CD4-positive, alpha-beta T cell treated with Interleukin-6 at 100 ng/mL for 8 hours (primary cell): ENCODE data around the gene SLC6A2.
"Not testable (repeated sequence)": the region's sequence is repeated elsewhere in the genome, so short reads cannot be mapped to it uniquely, and the experiment has no call there.

Source experiments
- DNase-seq: peaks from one replicate; pipeline ENCODE4 v3.0.0-alpha.2; 2020; ENCODE audit warnings: mixed read lengths, low spot score

SLC6A2 gene

DNA sequence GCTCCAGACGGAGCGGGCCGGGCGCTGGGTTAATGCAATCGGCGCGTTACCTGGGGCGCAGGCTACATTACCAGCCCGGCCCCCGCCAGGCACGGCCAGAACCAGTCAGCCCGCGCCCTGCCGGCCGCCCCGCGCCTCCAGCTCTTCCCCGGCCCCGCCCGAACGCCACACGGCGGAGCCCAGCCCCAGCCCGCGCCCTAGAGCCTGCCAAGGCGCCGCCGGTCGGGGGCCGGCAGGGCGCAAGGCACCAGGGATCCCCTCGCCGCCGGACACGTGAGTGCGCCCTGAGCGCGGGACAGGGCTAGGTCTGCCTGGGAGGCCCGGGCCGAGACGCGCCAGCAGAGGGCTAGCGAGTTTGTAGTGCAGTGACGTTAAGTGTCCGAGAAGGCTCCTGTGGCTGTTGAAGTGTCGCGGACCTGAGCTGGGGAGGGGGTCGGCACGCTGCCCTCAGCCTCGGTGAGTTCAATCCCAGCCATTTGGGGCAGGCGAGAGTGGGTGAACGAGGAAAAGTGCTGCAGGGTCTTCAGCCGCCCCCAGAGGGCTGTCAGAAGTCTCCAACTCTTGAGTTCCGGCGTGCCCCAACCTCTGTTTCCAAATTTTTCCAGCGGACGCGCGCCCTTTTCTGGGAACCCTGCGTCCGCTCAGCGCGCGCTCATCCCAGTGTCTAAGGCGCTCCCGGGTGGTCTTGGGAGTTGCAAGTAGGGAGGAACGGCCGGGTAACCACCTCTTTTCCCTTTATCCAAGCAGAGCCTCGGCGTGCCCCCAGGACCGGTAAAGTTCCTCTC lies at the start of gene SLC6A2:
SLC6A2 (plus strand) TSS at position 92 of the 785 bp plus-strand sequence. CDS start 707 bp downstream, outside the sequence.
- DNase-seq, result no peak

DNA sequence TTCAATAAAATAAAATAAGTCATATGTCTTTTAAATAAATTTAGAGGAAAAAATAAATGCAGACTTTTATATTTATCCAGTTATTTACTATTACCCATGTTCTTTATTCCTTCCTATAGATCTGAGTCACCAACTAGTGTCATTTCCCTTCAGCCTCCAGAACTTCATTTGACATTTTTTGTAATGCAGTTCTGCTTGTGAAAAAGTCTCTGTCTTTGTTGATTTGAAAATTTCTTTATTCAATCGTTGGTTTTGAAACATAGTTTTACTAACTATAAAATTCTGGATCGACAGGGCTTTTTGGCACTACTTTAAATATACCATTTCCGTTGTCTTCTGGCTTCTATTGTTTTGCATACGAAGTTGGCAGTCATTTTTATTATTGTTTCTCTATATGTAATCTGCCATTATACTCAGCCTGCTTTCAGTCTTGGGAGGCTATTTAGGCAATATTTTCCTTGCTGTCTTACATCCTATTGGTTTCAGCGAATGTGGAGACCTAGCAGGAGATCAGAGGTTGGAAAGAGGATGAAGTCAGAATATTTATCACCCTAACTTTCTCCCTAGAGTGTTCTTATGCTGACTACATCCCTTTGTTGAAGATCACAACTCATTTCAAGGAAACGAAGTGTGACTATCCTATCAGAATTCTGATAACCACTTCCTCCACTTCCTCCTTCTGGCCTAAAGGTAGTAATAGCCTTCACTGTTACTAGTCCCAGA lies 42.0 kb upstream of the SLC6A2 start:
- no peak for DNase-seq

DNA sequence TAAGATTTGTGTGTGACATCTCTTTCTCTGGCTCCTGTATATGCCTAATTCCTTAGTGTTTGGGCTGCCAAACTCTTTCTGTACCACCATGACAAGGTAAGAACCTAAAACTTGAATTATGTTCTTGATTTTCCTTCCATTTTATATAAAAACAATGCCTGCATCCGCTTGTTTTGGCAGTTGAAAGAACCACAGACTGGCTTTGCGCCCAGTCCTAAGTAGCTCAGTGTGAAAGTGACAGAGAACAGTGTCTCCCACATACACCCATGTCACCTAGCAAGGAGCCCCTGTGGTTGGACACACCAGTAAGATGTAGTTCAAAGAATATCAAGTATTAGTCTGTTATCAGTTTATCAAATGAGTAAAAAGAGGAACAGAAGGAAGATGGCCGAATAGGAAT lies 40.7 kb upstream of the SLC6A2 start:
- no peak for DNase-seq

- not testable (repeated sequence) for DNase-seq
Observed at GRCh38 chr16:55615670-55616069, 40.1 kb upstream of the SLC6A2 start.

- no peak for DNase-seq
Observed at GRCh38 chr16:55621771-55622170, 34.0 kb upstream of the SLC6A2 start.

- DNase-seq, result no peak
Observed at GRCh38 chr16:55622272-55622671, 33.5 kb upstream of the SLC6A2 start.

- no peak for DNase-seq
Observed at GRCh38 chr16:55622930-55623561, 32.7 kb upstream of the SLC6A2 start.

DNA sequence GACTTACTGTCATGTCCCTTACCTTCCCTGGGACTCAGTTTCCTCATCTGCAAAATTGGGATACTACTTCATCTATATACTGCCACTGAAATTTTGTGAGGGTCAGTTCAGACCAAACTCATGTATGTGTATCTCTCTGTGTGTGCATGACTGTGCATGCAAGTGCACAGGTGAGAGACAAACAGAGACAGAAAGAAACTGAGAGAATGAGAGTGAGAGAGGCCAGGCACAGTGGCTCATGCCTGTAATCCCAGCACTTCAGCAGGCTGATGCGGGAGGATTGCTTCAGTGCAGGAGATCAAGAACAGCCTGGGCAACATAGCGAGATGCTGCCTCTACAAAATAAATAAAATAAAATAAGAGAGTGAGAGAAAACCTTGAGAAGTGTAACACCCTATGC lies 32.1 kb upstream of the SLC6A2 start:
- DNase-seq, result no peak

GRCh38 chr16:55624696-55625095 lies 31.1 kb upstream of the SLC6A2 start:
- DNase-seq, result no peak

DNA sequence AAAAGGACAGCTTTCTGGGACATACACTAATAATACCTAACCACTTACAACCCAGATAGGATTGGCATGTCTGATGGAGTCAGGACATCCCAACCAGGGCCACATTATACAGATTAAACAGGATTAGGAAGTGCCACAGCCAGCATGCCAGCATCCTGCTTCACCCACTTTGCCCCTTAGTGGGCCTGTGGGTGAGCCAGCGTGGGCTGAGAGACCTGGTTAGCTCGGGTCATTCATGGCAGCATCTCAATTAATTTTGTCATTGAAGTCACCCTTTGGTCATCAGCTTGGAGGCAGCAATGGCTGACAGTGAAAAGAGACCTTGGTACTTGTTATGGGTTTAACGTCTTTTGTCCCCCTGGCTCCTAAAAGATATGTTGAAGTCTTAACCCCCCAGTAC lies 29.9 kb upstream of the SLC6A2 start:
- DNase-seq, result no peak

- no peak for DNase-seq
Observed at GRCh38 chr16:55628306-55628968, 27.4 kb upstream of the SLC6A2 start.

DNA sequence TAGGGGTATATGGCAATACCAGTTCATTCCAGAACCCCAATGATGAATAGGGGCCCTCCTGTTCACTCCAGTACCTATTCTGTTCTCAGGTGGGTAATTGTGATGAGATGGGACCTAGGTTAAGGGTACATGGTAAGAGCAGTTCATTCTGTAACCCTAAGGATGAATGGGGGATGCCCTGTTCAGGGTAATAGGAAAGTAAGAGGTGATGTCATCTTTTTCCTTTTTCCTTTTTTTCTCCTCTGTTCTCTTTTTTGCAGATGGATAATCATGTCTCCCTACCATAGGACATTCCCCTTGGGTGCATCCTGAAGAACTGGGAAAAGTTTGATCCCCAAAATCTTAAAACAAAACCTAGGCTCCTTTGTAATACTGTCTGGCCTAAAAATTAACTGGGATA lies 25.0 kb upstream of the SLC6A2 start:
- no peak for DNase-seq

GRCh38 chr16:55632259-55632658 lies 23.5 kb upstream of the SLC6A2 start:
- no peak for DNase-seq

GRCh38 chr16:55634193-55634592 lies 21.6 kb upstream of the SLC6A2 start:
- no peak for DNase-seq

DNA sequence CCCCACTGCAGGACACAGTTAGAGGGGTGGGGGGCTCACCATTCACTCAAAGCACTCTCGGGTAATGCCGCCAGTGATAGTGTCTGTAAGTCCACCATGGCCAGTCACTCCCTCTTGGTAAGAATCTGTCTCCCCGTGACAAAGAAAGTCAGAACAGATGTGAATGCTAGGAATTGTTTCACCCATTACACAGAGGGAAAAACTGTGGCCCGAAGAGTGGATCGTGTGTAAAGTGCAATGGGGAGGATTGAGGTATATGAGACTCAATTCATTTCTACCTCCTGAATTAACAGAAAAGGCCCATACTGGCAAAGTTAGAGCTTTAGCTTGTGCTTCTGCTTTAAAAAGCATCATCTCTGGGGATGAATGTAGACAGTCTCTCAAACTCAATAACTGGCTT lies 17.5 kb upstream of the SLC6A2 start:
- DNase-seq, result no peak

GRCh38 chr16:55640701-55641327 lies 15.0 kb upstream of the SLC6A2 start:
- no peak for DNase-seq

GRCh38 chr16:55641430-55642056 lies 14.2 kb upstream of the SLC6A2 start:
- DNase-seq, result no peak

GRCh38 chr16:55642611-55643010 lies 13.2 kb upstream of the SLC6A2 start:
- no peak for DNase-seq

- DNase-seq, result no peak
Observed at GRCh38 chr16:55643161-55643970, 12.4 kb upstream of the SLC6A2 start.

DNA sequence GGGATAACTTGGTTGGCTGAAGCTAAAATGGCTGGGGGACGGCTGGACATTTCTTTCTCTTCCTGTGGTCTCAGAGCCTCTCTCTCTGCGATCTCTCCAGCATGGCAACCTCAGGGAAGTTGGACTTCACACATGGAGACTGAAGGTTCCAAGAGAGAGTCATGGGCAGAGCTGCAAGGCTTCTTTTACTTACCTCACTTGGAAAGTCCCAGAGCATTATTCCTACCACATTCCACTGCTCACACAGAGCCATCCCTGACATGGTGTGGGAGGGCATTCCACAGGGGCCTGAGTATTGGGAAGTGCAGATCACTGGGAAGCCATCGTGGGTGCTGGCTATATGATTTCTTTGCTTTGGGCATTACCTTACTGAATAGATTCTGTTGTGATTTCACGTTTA lies 9.8 kb upstream of the SLC6A2 start:
- no peak for DNase-seq

GRCh38 chr16:55647343-55647742 lies 8.4 kb upstream of the SLC6A2 start:
- no peak for DNase-seq
